HepG2 (cell line): ENCODE results near the gene SRPRB. TPM values are rescaled to one million over a fixed set of nuclear protein-coding genes. Genes with fewer than 3 reads are reported as not detected.

Source experiments
- AKAP8 ChIP-seq: sonication (generic); formaldehyde crosslinking; IDR thresholded peaks from 2 replicates; pipeline ENCODE4 v1.5.1; 2020; ENCODE audit warnings: mild to moderate bottlenecking, missing genetic modification reagents
- GATA4 ChIP-seq: sonication (generic); IDR thresholded peaks from 2 replicates; pipeline ENCODE4 v1.6.1; 2016; ENCODE audit warnings: antibody characterized with exemption, low read depth, borderline replicate concordance
- HNF4A ChIP-seq: sonication (generic); formaldehyde crosslinking; IDR thresholded peaks from 2 replicates; pipeline ENCODE4 v1.4.0; 2020; ENCODE audit warnings: missing genetic modification reagents
- HOMEZ ChIP-seq: IDR thresholded peaks from 2 replicates; pipeline ENCODE4 v1.6.1; 2016; ENCODE audit warnings: low read depth
- JUNB ChIP-seq: sonication (generic); formaldehyde crosslinking; IDR thresholded peaks from 2 replicates; pipeline ENCODE4 v1.8.0; 2022; ENCODE audit warnings: missing genetic modification reagents, mild to moderate bottlenecking, borderline replicate concordance
- JUND ChIP-seq: sonication (generic); formaldehyde crosslinking; IDR thresholded peaks from 2 replicates; pipeline ENCODE4 v1.8.0; 2022; ENCODE audit warnings: mild to moderate bottlenecking, missing genetic modification reagents
- KDM5A ChIP-seq: fragments of 200-600 bp; sonication (generic); IDR thresholded peaks from 2 replicates; pipeline ENCODE4 v1.7.0; 2018; ENCODE audit warnings: antibody characterized with exemption, mild to moderate bottlenecking, low read length, borderline replicate concordance
- MAFK ChIP-seq, 2 experiments: IDR thresholded peaks in 1 of 2; conservative IDR thresholded peaks in 1 of 2; 2 replicates each; pipeline ENCODE4 v1.6.1; 2011; ENCODE audit warnings: improper control_type of control experiment in 2 of 2, low read length in 2 of 2
- POLR2AphosphoS2 ChIP-seq: IDR thresholded peaks from 2 replicates; pipeline ENCODE4 v1.6.1; 2011; ENCODE audit warnings: low read depth, low read length, improper control_type of control experiment
- STAG1 ChIP-seq: sonication (generic); formaldehyde crosslinking; IDR thresholded peaks from 2 replicates; pipeline ENCODE4 v1.4.0; 2020; ENCODE audit warnings: missing genetic modification reagents
- ZNF652 ChIP-seq: IDR thresholded peaks from 2 replicates; pipeline ENCODE4 v1.6.1; 2016; ENCODE audit warnings: low read depth, borderline replicate concordance
- ZNF784 ChIP-seq: sonication (generic); formaldehyde crosslinking; IDR thresholded peaks from 2 replicates; pipeline ENCODE4 v1.5.1; 2020; ENCODE audit warnings: missing genetic modification reagents, mild to moderate bottlenecking, borderline replicate concordance
- polyA plus RNA-seq, 8 experiments: library from polyadenylated mRNA; depleted of rRNA in 3 of 8; stranded (reverse) in 7 of 8; unstranded in 1 of 8; fragments of >200 nt; fragmentation: Illumina TruSeq in 4 of 8; extraction: Trizol in 4 of 8; gene quantifications; 2 replicates each; pipeline versions ENCODE4 v1.2.1 to v1.2.3, GENCODE V29; 2011 to 2016; ENCODE audit warnings: low read depth in 4 of 8, missing spikeins in 1 of 8, mixed read lengths in 1 of 8; ENCODE audit not compliant: insufficient read depth in 1 of 8
- total RNA-seq, 5 experiments: library from RNA; depleted of rRNA; stranded (reverse); fragments of >200 nt; fragmentation: Illumina TruSeq; extraction: Trizol; gene quantifications; 2 replicates each; pipeline ENCODE4 v1.2.3, GENCODE V29; 2016; ENCODE audit warnings: low read depth in 1 of 5
- TF ChIP-seq, protein P1 (sequence below), 2 experiments: sonication (generic) in 1 of 2; formaldehyde crosslinking in 1 of 2; IDR thresholded peaks; 2 replicates each; pipeline versions ENCODE4 v1.6.1 to v1.9.0; 2014 to 2022; ENCODE audit warnings: antibody characterized with exemption in 1 of 2, borderline replicate concordance in 1 of 2, inconsistent platforms in 1 of 2, low read depth in 1 of 2, missing genetic modification reagents in 1 of 2
- TF ChIP-seq, protein P2 (sequence below): sonication (generic); formaldehyde crosslinking; IDR thresholded peaks from 2 replicates; pipeline ENCODE4 v1.4.0; 2020; ENCODE audit warnings: mild to moderate bottlenecking, low read depth, missing genetic modification reagents
- TF ChIP-seq, protein P3 (sequence below): sonication (generic); formaldehyde crosslinking; IDR thresholded peaks from 2 replicates; pipeline ENCODE4 v1.4.0; 2020; ENCODE audit warnings: missing genetic modification reagents, borderline replicate concordance

Gene SRPRB
- total and polyA plus RNA-seq, 2 of the 13 experiments (the other 11 are each of a cell fraction or from before 2014, with no cell fraction given), result 41.0 to 111 TPM

- TF ChIP-seq, protein P1, sequence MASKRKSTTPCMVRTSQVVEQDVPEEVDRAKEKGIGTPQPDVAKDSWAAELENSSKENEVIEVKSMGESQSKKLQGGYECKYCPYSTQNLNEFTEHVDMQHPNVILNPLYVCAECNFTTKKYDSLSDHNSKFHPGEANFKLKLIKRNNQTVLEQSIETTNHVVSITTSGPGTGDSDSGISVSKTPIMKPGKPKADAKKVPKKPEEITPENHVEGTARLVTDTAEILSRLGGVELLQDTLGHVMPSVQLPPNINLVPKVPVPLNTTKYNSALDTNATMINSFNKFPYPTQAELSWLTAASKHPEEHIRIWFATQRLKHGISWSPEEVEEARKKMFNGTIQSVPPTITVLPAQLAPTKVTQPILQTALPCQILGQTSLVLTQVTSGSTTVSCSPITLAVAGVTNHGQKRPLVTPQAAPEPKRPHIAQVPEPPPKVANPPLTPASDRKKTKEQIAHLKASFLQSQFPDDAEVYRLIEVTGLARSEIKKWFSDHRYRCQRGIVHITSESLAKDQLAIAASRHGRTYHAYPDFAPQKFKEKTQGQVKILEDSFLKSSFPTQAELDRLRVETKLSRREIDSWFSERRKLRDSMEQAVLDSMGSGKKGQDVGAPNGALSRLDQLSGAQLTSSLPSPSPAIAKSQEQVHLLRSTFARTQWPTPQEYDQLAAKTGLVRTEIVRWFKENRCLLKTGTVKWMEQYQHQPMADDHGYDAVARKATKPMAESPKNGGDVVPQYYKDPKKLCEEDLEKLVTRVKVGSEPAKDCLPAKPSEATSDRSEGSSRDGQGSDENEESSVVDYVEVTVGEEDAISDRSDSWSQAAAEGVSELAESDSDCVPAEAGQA (IDR thresholded peaks at IDR 0.05; ENCODE audit: low read depth), result no peak
- TF ChIP-seq, protein P1 (CRISPR knock-in tag; IDR thresholded peaks at IDR 0.05; ENCODE audit: borderline replicate concordance), result no peak
- TF ChIP-seq HOMEZ (CRISPR knock-in tag), result no peak
- TF ChIP-seq, protein P2, sequence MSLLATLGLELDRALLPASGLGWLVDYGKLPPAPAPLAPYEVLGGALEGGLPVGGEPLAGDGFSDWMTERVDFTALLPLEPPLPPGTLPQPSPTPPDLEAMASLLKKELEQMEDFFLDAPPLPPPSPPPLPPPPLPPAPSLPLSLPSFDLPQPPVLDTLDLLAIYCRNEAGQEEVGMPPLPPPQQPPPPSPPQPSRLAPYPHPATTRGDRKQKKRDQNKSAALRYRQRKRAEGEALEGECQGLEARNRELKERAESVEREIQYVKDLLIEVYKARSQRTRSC (CRISPR knock-in tag), result no peak
- no peak for TF ChIP-seq HNF4A
- TF ChIP-seq STAG1 (CRISPR knock-in tag), result peak; percentile 75
- no peak for TF ChIP-seq JUND (CRISPR knock-in tag)
- no peak for TF ChIP-seq MAFK (conservative IDR thresholded peaks at IDR 0.05 in 1 of 2, IDR thresholded peaks at IDR 0.05 in 1 of 2; ENCODE audit: low read length in 2 of 2)
- no peak for TF ChIP-seq JUNB
- TF ChIP-seq GATA4, result no peak
- TF ChIP-seq ZNF784 (CRISPR knock-in tag), result no peak
- no peak for TF ChIP-seq ZNF652 (CRISPR knock-in tag)
- TF ChIP-seq POLR2AphosphoS2, result no peak
- TF ChIP-seq, protein P3, sequence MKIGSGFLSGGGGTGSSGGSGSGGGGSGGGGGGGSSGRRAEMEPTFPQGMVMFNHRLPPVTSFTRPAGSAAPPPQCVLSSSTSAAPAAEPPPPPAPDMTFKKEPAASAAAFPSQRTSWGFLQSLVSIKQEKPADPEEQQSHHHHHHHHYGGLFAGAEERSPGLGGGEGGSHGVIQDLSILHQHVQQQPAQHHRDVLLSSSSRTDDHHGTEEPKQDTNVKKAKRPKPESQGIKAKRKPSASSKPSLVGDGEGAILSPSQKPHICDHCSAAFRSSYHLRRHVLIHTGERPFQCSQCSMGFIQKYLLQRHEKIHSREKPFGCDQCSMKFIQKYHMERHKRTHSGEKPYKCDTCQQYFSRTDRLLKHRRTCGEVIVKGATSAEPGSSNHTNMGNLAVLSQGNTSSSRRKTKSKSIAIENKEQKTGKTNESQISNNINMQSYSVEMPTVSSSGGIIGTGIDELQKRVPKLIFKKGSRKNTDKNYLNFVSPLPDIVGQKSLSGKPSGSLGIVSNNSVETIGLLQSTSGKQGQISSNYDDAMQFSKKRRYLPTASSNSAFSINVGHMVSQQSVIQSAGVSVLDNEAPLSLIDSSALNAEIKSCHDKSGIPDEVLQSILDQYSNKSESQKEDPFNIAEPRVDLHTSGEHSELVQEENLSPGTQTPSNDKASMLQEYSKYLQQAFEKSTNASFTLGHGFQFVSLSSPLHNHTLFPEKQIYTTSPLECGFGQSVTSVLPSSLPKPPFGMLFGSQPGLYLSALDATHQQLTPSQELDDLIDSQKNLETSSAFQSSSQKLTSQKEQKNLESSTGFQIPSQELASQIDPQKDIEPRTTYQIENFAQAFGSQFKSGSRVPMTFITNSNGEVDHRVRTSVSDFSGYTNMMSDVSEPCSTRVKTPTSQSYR, result no peak
- no peak for TF ChIP-seq AKAP8 (CRISPR knock-in tag)
- no peak for TF ChIP-seq KDM5A
Observed at GRCh38 chr3:133831966-133832801, 26.6 kb downstream of the SRPRB start (continued).
